ENCODE measurements around the gene POMGNT1.

Gene POMGNT1

GRCh38 chr1:46157916-46158311 lies 40.3 kb downstream of the POMGNT1 start:
- DNase-seq (ENCODE audit: low read depth): no peak

GRCh38 chr1:46153732-46154131 lies 44.5 kb downstream of the POMGNT1 start:
- DNase-seq (ENCODE audit: low read depth): no peak

GRCh38 chr1:46153228-46153627 lies 45.0 kb downstream of the POMGNT1 start:
- no peak for DNase-seq (ENCODE audit: low read depth)

- DNase-seq (ENCODE audit: low read depth): no peak
These were observed 46.2 kb downstream of the POMGNT1 start for GRCh38 chr1:46152016-46152415.

- DNase-seq (ENCODE audit: low read depth): no peak
These were observed 48.1 kb downstream of the POMGNT1 start for GRCh38 chr1:46150085-46150484.

- DNase-seq (ENCODE audit: low read depth): no peak
These were observed 49.9 kb downstream of the POMGNT1 start for GRCh38 chr1:46148318-46148717.

Data from activated T-cell treated with anti-CD3 and anti-CD28 coated beads for 48 hours (primary cell).